ENCODE results near the gene KLF13. TPM values are rescaled to one million over a fixed set of nuclear protein-coding genes. Genes with fewer than 3 reads are reported as not detected.

The KLF13 gene
- total and polyA plus RNA-seq, 2 experiments from 2014 or later, result 23.5 to 28.6 TPM

- no peak overlapping the region; the same call in 2 of the 3 replicates for H3K4me3 Mint-ChIP-seq
- peaks cover 7% of the 10 kb centered on the region; the same call in 1 of the 2 replicates for H4K20me1 ChIP-seq (replicated peaks; ENCODE audit: insufficient read depth)
- peak; percentile 4 for ATAC-seq
- peaks cover 13% of the 10 kb centered on the region for H3K27me3 Mint-ChIP-seq (ENCODE audit: insufficient read depth, low read depth, poor library complexity)
- H3K4me3 ChIP-seq, result 0 out of 2 replicates have a peak overlapping the region, but pooled peaks have one; percentile 29
- no peak overlapping the region for H2AFZ ChIP-seq
- H3K4me2 ChIP-seq, result peak overlapping the region; percentile 70
- DNase-seq (ENCODE audit: low spot score), result peak; percentile 48
- H3K9me3 Mint-ChIP-seq, result no peaks in the 10 kb centered on the region
- H3K27ac ChIP-seq (ENCODE audit: low read depth), result 0 out of 2 replicates have a peak overlapping the region, but pooled peaks have one; percentile 9
- H3K27me3 ChIP-seq (ENCODE audit: insufficient read depth), result no peaks in the 10 kb centered on the region
- H3K4me1 ChIP-seq (ENCODE audit: insufficient read depth), result peaks cover 60% of the 10 kb centered on the region
- TF ChIP-seq POLR2AphosphoS5 (IDR thresholded peaks at IDR 0.05; ENCODE audit: low read depth), result no peak
- TF ChIP-seq, protein P1, sequence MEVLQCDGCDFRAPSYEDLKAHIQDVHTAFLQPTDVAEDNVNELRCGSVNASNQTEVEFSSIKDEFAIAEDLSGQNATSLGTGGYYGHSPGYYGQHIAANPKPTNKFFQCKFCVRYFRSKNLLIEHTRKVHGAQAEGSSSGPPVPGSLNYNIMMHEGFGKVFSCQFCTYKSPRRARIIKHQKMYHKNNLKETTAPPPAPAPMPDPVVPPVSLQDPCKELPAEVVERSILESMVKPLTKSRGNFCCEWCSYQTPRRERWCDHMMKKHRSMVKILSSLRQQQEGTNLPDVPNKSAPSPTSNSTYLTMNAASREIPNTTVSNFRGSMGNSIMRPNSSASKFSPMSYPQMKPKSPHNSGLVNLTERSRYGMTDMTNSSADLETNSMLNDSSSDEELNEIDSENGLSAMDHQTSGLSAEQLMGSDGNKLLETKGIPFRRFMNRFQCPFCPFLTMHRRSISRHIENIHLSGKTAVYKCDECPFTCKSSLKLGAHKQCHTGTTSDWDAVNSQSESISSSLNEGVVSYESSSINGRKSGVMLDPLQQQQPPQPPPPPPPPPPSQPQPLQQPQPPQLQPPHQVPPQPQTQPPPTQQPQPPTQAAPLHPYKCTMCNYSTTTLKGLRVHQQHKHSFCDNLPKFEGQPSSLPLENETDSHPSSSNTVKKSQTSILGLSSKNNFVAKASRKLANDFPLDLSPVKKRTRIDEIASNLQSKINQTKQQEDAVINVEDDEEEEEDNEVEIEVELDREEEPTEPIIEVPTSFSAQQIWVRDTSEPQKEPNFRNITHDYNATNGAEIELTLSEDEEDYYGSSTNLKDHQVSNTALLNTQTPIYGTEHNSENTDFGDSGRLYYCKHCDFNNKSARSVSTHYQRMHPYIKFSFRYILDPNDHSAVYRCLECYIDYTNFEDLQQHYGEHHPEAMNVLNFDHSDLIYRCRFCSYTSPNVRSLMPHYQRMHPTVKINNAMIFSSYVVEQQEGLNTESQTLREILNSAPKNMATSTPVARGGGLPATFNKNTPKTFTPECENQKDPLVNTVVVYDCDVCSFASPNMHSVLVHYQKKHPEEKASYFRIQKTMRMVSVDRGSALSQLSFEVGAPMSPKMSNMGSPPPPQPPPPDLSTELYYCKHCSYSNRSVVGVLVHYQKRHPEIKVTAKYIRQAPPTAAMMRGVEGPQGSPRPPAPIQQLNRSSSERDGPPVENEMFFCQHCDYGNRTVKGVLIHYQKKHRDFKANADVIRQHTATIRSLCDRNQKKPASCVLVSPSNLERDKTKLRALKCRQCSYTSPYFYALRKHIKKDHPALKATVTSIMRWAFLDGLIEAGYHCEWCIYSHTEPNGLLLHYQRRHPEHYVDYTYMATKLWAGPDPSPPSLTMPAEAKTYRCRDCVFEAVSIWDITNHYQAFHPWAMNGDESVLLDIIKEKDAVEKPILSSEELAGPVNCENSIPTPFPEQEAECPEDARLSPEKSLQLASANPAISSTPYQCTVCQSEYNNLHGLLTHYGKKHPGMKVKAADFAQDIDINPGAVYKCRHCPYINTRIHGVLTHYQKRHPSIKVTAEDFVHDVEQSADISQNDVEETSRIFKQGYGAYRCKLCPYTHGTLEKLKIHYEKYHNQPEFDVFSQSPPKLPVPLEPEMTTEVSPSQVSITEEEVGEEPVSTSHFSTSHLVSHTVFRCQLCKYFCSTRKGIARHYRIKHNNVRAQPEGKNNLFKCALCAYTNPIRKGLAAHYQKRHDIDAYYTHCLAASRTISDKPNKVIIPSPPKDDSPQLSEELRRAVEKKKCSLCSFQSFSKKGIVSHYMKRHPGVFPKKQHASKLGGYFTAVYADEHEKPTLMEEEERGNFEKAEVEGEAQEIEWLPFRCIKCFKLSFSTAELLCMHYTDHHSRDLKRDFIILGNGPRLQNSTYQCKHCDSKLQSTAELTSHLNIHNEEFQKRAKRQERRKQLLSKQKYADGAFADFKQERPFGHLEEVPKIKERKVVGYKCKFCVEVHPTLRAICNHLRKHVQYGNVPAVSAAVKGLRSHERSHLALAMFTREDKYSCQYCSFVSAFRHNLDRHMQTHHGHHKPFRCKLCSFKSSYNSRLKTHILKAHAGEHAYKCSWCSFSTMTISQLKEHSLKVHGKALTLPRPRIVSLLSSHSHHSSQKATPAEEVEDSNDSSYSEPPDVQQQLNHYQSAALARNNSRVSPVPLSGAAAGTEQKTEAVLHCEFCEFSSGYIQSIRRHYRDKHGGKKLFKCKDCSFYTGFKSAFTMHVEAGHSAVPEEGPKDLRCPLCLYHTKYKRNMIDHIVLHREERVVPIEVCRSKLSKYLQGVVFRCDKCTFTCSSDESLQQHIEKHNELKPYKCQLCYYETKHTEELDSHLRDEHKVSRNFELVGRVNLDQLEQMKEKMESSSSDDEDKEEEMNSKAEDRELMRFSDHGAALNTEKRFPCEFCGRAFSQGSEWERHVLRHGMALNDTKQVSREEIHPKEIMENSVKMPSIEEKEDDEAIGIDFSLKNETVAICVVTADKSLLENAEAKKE (CRISPR knock-in tag; IDR thresholded peaks at IDR 0.05), result no peak
- no peak for TF ChIP-seq JUNB (IDR thresholded peaks at IDR 0.05; ENCODE audit: unreplicated experiment)
- 0 out of 2 replicates have a peak, but pooled peaks have one; percentile 31 for TF ChIP-seq CREB1 (CRISPR knock-in tag; IDR thresholded peaks at IDR 0.05; ENCODE audit: low read depth)
- no peak for TF ChIP-seq STAT1 (IDR thresholded peaks at IDR 0.05; ENCODE audit: unreplicated experiment)
- H3K36me3 ChIP-seq (ENCODE audit: insufficient read depth), result no peaks in the 10 kb centered on the region
- H3K4me1 Mint-ChIP-seq, result peaks cover 77% of the 10 kb centered on the region
- H3K9me2 ChIP-seq (ENCODE audit: insufficient read depth), result no peaks in the 10 kb centered on the region
- no peak overlapping the region for H3K27ac Mint-ChIP-seq
- H3K36me3 Mint-ChIP-seq (ENCODE audit: low read depth), result no peaks in the 10 kb centered on the region
- H3K79me2 ChIP-seq (replicated peaks; ENCODE audit: insufficient read depth), result peaks cover 57% of the 10 kb centered on the region
- H3F3A ChIP-seq (replicated peaks; ENCODE audit: low read depth), result no peaks in the 10 kb centered on the region
These were observed 35.3 kb downstream of the KLF13 start for GRCh38 chr15:31361764-31362515.
